GM23338 (cell line): ENCODE measurements around the gene FBXO17. TPM values are rescaled to one million over a fixed set of nuclear protein-coding genes. Genes with fewer than 3 reads are reported as not detected.

Experiments
- ATAC-seq: fragments of 200-7000 bp; cut with Tn5 transposase; 3 replicates; pipeline ENCODE4 v1.9.1; 2020
- DNase-seq: peaks from one replicate; pipeline ENCODE4 v3.0.0-alpha.2; 2015; ENCODE audit warnings: low spot score
- H2AFZ ChIP-seq: fragments of 200-600 bp; sonication (generic); 2 replicates; pipeline ENCODE4 v1.8.0; 2016; ENCODE audit warnings: antibody characterized with exemption, mild to moderate bottlenecking, moderate library complexity
- H3F3A ChIP-seq: fragments of 200-600 bp; sonication (generic); replicated peaks from 2 replicates; pipeline ENCODE4 v1.8.0; 2017; ENCODE audit warnings: antibody characterized with exemption, mixed run types, low read depth
- H3K27ac ChIP-seq: fragments of 200-600 bp; sonication (generic); 2 replicates; pipeline ENCODE4 v1.6.1; 2016; ENCODE audit warnings: low read depth
- H3K27me3 ChIP-seq: fragments of 200-600 bp; sonication (generic); 2 replicates; pipeline ENCODE4 v1.8.0; 2016; ENCODE audit warnings: mild to moderate bottlenecking, mixed run types, moderate library complexity; ENCODE audit not compliant: insufficient read depth
- H3K36me3 ChIP-seq: fragments of 200-600 bp; sonication (generic); 2 replicates; pipeline ENCODE4 v1.8.0; 2016; ENCODE audit warnings: mild to moderate bottlenecking; ENCODE audit not compliant: insufficient read depth
- H3K4me1 ChIP-seq: fragments of 200-600 bp; sonication (generic); 2 replicates; pipeline ENCODE4 v1.8.0; 2016; ENCODE audit warnings: mild to moderate bottlenecking, moderate library complexity; ENCODE audit not compliant: insufficient read depth
- H3K4me2 ChIP-seq: fragments of 200-600 bp; sonication (generic); 2 replicates; pipeline ENCODE4 v1.7.1; 2017; ENCODE audit warnings: mixed run types
- H3K4me3 ChIP-seq: fragments of 200-600 bp; sonication (generic); 2 replicates; pipeline ENCODE4 v1.6.1; 2016; ENCODE audit warnings: mixed run types
- H3K79me2 ChIP-seq: fragments of 200-600 bp; sonication (generic); replicated peaks from 2 replicates; pipeline ENCODE4 v1.8.0; 2017; ENCODE audit warnings: mild to moderate bottlenecking; ENCODE audit not compliant: insufficient read depth
- H3K9me2 ChIP-seq: fragments of 200-600 bp; sonication (generic); 2 replicates; pipeline ENCODE4 v1.8.0; 2017; ENCODE audit not compliant: insufficient read depth
- H4K20me1 ChIP-seq: fragments of 200-600 bp; sonication (generic); replicated peaks from 2 replicates; pipeline ENCODE4 v1.8.0; 2017; ENCODE audit warnings: mild to moderate bottlenecking; ENCODE audit not compliant: insufficient read depth
- H3K27ac Mint-ChIP-seq: 2 replicates; pipeline ENCODE4 v1.8.0; 2020; ENCODE audit warnings: inconsistent platforms, mild to moderate bottlenecking, moderate library complexity, mixed read lengths
- H3K27me3 Mint-ChIP-seq: 3 replicates; pipeline ENCODE4 v1.8.0; 2022; ENCODE audit warnings: low read depth, mild to moderate bottlenecking, moderate library complexity, mixed read lengths, inconsistent platforms; ENCODE audit not compliant: insufficient read depth, poor library complexity
- H3K36me3 Mint-ChIP-seq: 3 replicates; pipeline ENCODE4 v1.8.0; 2021; ENCODE audit warnings: low read depth, mild to moderate bottlenecking, inconsistent platforms, moderate library complexity, mixed read lengths
- H3K4me1 Mint-ChIP-seq: 3 replicates; pipeline ENCODE4 v1.8.0; 2020; ENCODE audit warnings: mild to moderate bottlenecking, inconsistent platforms, mixed read lengths
- H3K4me3 Mint-ChIP-seq: 3 replicates; pipeline ENCODE4 v1.8.0; 2021; ENCODE audit warnings: moderate library complexity, mild to moderate bottlenecking, inconsistent platforms, mixed read lengths
- H3K9me3 Mint-ChIP-seq: 3 replicates; pipeline ENCODE4 v1.8.0; 2020; ENCODE audit warnings: moderate library complexity, mild to moderate bottlenecking, inconsistent platforms, mixed read lengths
- CREB1 ChIP-seq: fragments of 250-450 bp; sonication (Bioruptor Pico); IDR thresholded peaks from 2 replicates; pipeline ENCODE4 v1.5.0; 2020; ENCODE audit warnings: low read depth, mild to moderate bottlenecking, moderate library complexity
- CTCF ChIP-seq, 2 experiments: fragments of 200-600 bp in 1 of 2; sonication (generic) in 1 of 2; conservative IDR thresholded peaks; 2 replicates each; pipeline versions ENCODE4 v1.5.1 to v1.6.1; 2016 to 2017; ENCODE audit warnings: antibody characterized with exemption in 2 of 2, low read depth in 2 of 2, mild to moderate bottlenecking in 2 of 2, moderate library complexity in 1 of 2
- ETS1 ChIP-seq: IDR thresholded peaks from 2 replicates; pipeline ENCODE4 v1.6.1; 2016; ENCODE audit warnings: antibody characterized with exemption
- EZH2 ChIP-seq: fragments of 200-600 bp; sonication (generic); IDR thresholded peaks from one replicate; pipeline ENCODE4 v1.8.0; 2017; ENCODE audit warnings: antibody characterized with exemption, mild to moderate bottlenecking, low read depth; ENCODE audit not compliant: unreplicated experiment
- EZH2phosphoT487 ChIP-seq: fragments of 200-600 bp; sonication (generic); IDR thresholded peaks from one replicate; pipeline ENCODE4 v1.8.1; 2018; ENCODE audit warnings: antibody characterized with exemption; ENCODE audit not compliant: unreplicated experiment
- NANOG ChIP-seq: IDR thresholded peaks from 2 replicates; pipeline ENCODE4 v1.6.1; 2016; ENCODE audit warnings: antibody characterized with exemption, borderline replicate concordance
- REST ChIP-seq: IDR thresholded peaks from one replicate; pipeline ENCODE4 v1.6.1; 2018; ENCODE audit warnings: antibody characterized with exemption; ENCODE audit not compliant: unreplicated experiment
- STAT1 ChIP-seq: IDR thresholded peaks from one replicate; pipeline ENCODE4 v1.6.1; 2016; ENCODE audit warnings: antibody characterized with exemption; ENCODE audit not compliant: unreplicated experiment
- polyA plus RNA-seq: library from polyadenylated mRNA; unstranded; fragments of >200 nt; fragmentation: Nextera tagmentation; extraction: Ambion mirVana; gene quantifications from 2 replicates; pipeline ENCODE4 v1.2.1, GENCODE V29; 2016
- total RNA-seq: library from RNA; depleted of rRNA; stranded (reverse); fragments of >200 nt; shearing (Covaris generic); gene quantifications from 2 replicates; pipeline ENCODE4 v1.2.3, GENCODE V29; 2014

Gene FBXO17
- total and polyA plus RNA-seq, 2 experiments from 2014 or later = 17.2 to 29.0 TPM

GRCh38 chr19:38964738-38965137 is 10.8 kb downstream of the FBXO17 start (continued):
- no peak for TF ChIP-seq REST
- no peak for TF ChIP-seq STAT1

- Histone ChIP-seq H3K27ac (no peak overlapping the region), H3K9me2 (no peaks in the 10 kb centered on the region), H3K36me3 (no peaks in the 10 kb centered on the region), H3K4me2 (no peak overlapping the region), H4K20me1 (peaks cover 3% of the 10 kb centered on the region; the same call in 1 of the 2 replicates), H3K27me3 (no peaks in the 10 kb centered on the region), H3K4me3 (no peak overlapping the region), H2AFZ (no peak overlapping the region), H3K79me2 (no peaks in the 10 kb centered on the region), H3F3A (0 out of 2 replicates have a peak, but pooled peaks cover 9% of the 10 kb centered on the region), H3K4me1 (no peaks in the 10 kb centered on the region)
- H3K27me3 Mint-ChIP-seq = no peaks in the 10 kb centered on the region
- H3K9me3 Mint-ChIP-seq = peaks cover 13% of the 10 kb centered on the region; the same call in 2 of the 3 replicates
- ATAC-seq (no peak), DNase-seq (no peak)
- H3K36me3 Mint-ChIP-seq = peaks cover 14% of the 10 kb centered on the region; the same call in 2 of the 3 replicates
- peaks cover 5% of the 10 kb centered on the region; the same call in 1 of the 3 replicates for H3K4me1 Mint-ChIP-seq
- H3K27ac Mint-ChIP-seq = no peak overlapping the region
- no peak overlapping the region for H3K4me3 Mint-ChIP-seq
- TF ChIP-seq NANOG = no peak
- no peak for TF ChIP-seq EZH2
- no peak for TF ChIP-seq CTCF (conservative IDR thresholded peaks at IDR 0.05; ENCODE audit: low read depth in 2 of 2)
- no peak for TF ChIP-seq EZH2phosphoT487
- TF ChIP-seq CREB1 (CRISPR knock-in tag) = no peak
- no peak for TF ChIP-seq ETS1
- TF ChIP-seq REST = no peak
These were observed 15.9 kb downstream of the FBXO17 start for GRCh38 chr19:38959618-38960017.
